WTC11 (cell line): Measurements from ENCODE around the gene ATP8B4.

Experiments used
- CREB1 ChIP-seq: sonication (generic); formaldehyde crosslinking; IDR thresholded peaks from 2 replicates; pipeline ENCODE4 v1.8.0; 2023; ENCODE audit warnings: mild to moderate bottlenecking, missing genetic modification reagents
- CTCF ChIP-seq: fragments of 200-600 bp; IDR thresholded peaks from 2 replicates; pipeline ENCODE4 v1.8.0; 2022; ENCODE audit warnings: antibody characterized with exemption
- ELF4 ChIP-seq: sonication (generic); formaldehyde crosslinking; IDR thresholded peaks from 2 replicates; pipeline ENCODE4 v1.8.1; 2022; ENCODE audit warnings: low read depth, mild to moderate bottlenecking, moderate library complexity, missing genetic modification reagents
- ESRRA ChIP-seq: sonication (generic); formaldehyde crosslinking; IDR thresholded peaks from 2 replicates; pipeline ENCODE4 v1.8.1; 2022; ENCODE audit warnings: mild to moderate bottlenecking, missing genetic modification reagents, borderline replicate concordance
- IRF2 ChIP-seq: sonication (generic); formaldehyde crosslinking; IDR thresholded peaks from 2 replicates; pipeline ENCODE4 v1.8.0; 2022; ENCODE audit warnings: low read depth, missing genetic modification reagents, borderline replicate concordance
- NR1H2 ChIP-seq: sonication (generic); formaldehyde crosslinking; IDR thresholded peaks from 2 replicates; pipeline ENCODE4 v1.9.0; 2021; ENCODE audit warnings: mild to moderate bottlenecking, moderate library complexity, missing genetic modification reagents
- RELA ChIP-seq: sonication (generic); formaldehyde crosslinking; IDR thresholded peaks from 2 replicates; pipeline ENCODE4 v1.8.1; 2022; ENCODE audit warnings: missing genetic modification reagents, mild to moderate bottlenecking, borderline replicate concordance
- SOX15 ChIP-seq: fragments of 250-450 bp; sonication (Bioruptor Pico); IDR thresholded peaks from 2 replicates; pipeline ENCODE4 v1.9.0; 2021; ENCODE audit warnings: mild to moderate bottlenecking
- TCF7 ChIP-seq: sonication (generic); formaldehyde crosslinking; IDR thresholded peaks from 2 replicates; pipeline ENCODE4 v1.8.0; 2022; ENCODE audit warnings: mild to moderate bottlenecking, low read depth, missing genetic modification reagents, moderate library complexity
- TF ChIP-seq, protein P1 (sequence below): sonication (generic); formaldehyde crosslinking; IDR thresholded peaks from 2 replicates; pipeline ENCODE4 v1.8.0; 2022; ENCODE audit warnings: mild to moderate bottlenecking, missing genetic modification reagents
- TF ChIP-seq, protein P2 (sequence below): fragments of 250-450 bp; sonication (Bioruptor Pico); IDR thresholded peaks from 2 replicates; pipeline ENCODE4 v2.1.2; 2022; ENCODE audit warnings: mild to moderate bottlenecking, moderate library complexity
- TF ChIP-seq, protein P3 (sequence below): sonication (generic); formaldehyde crosslinking; IDR thresholded peaks from 2 replicates; pipeline ENCODE4 v1.8.0; 2022; ENCODE audit warnings: missing genetic modification reagents

DNA sequence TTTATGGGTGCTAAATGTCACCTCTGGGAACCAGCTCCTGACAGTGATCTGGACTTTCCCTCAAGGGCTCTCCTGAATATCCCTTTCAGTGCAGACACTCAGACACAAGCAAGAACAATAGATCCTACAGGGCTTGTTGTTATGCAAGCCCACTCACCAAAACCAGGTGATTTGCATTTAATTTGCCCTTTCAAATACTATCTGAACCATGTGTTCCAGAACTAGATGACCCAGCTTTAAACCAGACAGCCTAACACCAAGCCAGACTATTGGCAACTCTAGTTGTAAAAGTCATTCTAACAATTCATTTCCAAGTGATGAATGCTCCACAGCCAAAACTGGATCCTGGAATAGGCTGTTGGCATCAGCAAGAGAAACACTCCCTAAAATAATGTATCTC, 5.6 kb upstream of the ATP8B4 start:
- TF ChIP-seq, protein P1, sequence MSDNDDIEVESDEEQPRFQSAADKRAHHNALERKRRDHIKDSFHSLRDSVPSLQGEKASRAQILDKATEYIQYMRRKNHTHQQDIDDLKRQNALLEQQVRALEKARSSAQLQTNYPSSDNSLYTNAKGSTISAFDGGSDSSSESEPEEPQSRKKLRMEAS (CRISPR knock-in tag): no peak
- TF ChIP-seq CREB1 (CRISPR knock-in tag) (no peak), CTCF (no peak), TCF7 (no peak), NR1H2 (CRISPR knock-in tag) (no peak), IRF2 (CRISPR knock-in tag) (no peak), RELA (CRISPR knock-in tag) (no peak), ELF4 (no peak), ESRRA (CRISPR knock-in tag) (no peak), SOX15 (CRISPR knock-in tag) (no peak)
- TF ChIP-seq, protein P2, sequence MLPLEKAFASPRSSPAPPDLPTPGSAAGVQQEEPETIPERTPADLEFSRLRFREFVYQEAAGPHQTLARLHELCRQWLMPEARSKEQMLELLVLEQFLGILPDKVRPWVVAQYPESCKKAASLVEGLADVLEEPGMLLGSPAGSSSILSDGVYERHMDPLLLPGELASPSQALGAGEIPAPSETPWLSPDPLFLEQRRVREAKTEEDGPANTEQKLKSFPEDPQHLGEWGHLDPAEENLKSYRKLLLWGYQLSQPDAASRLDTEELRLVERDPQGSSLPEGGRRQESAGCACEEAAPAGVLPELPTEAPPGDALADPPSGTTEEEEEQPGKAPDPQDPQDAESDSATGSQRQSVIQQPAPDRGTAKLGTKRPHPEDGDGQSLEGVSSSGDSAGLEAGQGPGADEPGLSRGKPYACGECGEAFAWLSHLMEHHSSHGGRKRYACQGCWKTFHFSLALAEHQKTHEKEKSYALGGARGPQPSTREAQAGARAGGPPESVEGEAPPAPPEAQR: no peak
- TF ChIP-seq, protein P3, sequence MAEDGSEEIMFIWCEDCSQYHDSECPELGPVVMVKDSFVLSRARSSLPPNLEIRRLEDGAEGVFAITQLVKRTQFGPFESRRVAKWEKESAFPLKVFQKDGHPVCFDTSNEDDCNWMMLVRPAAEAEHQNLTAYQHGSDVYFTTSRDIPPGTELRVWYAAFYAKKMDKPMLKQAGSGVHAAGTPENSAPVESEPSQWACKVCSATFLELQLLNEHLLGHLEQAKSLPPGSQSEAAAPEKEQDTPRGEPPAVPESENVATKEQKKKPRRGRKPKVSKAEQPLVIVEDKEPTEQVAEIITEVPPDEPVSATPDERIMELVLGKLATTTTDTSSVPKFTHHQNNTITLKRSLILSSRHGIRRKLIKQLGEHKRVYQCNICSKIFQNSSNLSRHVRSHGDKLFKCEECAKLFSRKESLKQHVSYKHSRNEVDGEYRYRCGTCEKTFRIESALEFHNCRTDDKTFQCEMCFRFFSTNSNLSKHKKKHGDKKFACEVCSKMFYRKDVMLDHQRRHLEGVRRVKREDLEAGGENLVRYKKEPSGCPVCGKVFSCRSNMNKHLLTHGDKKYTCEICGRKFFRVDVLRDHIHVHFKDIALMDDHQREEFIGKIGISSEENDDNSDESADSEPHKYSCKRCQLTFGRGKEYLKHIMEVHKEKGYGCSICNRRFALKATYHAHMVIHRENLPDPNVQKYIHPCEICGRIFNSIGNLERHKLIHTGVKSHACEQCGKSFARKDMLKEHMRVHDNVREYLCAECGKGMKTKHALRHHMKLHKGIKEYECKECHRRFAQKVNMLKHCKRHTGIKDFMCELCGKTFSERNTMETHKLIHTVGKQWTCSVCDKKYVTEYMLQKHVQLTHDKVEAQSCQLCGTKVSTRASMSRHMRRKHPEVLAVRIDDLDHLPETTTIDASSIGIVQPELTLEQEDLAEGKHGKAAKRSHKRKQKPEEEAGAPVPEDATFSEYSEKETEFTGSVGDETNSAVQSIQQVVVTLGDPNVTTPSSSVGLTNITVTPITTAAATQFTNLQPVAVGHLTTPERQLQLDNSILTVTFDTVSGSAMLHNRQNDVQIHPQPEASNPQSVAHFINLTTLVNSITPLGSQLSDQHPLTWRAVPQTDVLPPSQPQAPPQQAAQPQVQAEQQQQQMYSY (CRISPR knock-in tag): no peak
